ENCODE measurements around the gene RNF144B.

GRCh38 chr6:18463429-18463828, 76.3 kb downstream of the RNF144B start:
- TF ChIP-seq, protein P1, sequence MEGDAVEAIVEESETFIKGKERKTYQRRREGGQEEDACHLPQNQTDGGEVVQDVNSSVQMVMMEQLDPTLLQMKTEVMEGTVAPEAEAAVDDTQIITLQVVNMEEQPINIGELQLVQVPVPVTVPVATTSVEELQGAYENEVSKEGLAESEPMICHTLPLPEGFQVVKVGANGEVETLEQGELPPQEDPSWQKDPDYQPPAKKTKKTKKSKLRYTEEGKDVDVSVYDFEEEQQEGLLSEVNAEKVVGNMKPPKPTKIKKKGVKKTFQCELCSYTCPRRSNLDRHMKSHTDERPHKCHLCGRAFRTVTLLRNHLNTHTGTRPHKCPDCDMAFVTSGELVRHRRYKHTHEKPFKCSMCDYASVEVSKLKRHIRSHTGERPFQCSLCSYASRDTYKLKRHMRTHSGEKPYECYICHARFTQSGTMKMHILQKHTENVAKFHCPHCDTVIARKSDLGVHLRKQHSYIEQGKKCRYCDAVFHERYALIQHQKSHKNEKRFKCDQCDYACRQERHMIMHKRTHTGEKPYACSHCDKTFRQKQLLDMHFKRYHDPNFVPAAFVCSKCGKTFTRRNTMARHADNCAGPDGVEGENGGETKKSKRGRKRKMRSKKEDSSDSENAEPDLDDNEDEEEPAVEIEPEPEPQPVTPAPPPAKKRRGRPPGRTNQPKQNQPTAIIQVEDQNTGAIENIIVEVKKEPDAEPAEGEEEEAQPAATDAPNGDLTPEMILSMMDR (IDR thresholded peaks at IDR 0.05) = no peak
- TF ChIP-seq, protein P2, sequence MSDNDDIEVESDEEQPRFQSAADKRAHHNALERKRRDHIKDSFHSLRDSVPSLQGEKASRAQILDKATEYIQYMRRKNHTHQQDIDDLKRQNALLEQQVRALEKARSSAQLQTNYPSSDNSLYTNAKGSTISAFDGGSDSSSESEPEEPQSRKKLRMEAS (IDR thresholded peaks at IDR 0.05) = no peak
- no peak for TF ChIP-seq USF2 (IDR thresholded peaks at IDR 0.05)
- no peak for TF ChIP-seq RAD21 (conservative IDR thresholded peaks at IDR 0.05 in 1 of 2, IDR thresholded peaks at IDR 0.05 in 1 of 2)
- TF ChIP-seq POLR2A (IDR thresholded peaks at IDR 0.05; ENCODE audit: low read length) = no peak
- TF ChIP-seq CBX2 (IDR thresholded peaks at IDR 0.05; ENCODE audit: borderline replicate concordance, low read depth) = no peak
- no peak for TF ChIP-seq ESRRA (IDR thresholded peaks at IDR 0.05; ENCODE audit: borderline replicate concordance, low read length)
